Hematopoietic multipotent progenitor cell treated with erythropoietin and hydrocortisone succinate and interleukin-3 and kit ligand, for 8 days (in vitro differentiated cells): ENCODE measurements around the gene KXD1.
"Not testable (repeated sequence)": the region's sequence is repeated elsewhere in the genome, so short reads cannot be mapped to it uniquely, and the experiment has no call there.

Experiments
- DNase-seq: peaks from one replicate; pipeline ENCODE4 v3.0.0-alpha.2; 2015

The KXD1 gene

DNA sequence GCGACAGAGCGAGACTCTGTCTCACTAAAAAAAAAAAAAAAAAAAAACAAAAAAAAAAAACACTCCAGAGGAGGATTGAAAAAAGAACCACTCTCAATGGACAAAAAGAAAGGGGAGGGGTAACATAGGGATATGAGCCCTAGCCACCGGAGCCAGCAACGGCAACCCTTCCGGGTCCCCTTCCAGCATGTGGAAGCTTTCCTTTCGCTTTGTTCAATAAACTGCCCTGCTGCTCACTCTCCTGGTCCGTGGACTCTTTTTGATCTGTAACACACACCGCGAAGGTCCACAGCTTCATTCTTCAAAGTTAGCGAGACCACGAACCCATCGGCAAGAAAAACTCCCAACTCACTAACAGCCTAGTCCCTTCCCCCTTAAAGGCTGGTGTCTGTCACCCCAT, 29.9 kb downstream of the KXD1 start:
- DNase-seq: no peak

DNA sequence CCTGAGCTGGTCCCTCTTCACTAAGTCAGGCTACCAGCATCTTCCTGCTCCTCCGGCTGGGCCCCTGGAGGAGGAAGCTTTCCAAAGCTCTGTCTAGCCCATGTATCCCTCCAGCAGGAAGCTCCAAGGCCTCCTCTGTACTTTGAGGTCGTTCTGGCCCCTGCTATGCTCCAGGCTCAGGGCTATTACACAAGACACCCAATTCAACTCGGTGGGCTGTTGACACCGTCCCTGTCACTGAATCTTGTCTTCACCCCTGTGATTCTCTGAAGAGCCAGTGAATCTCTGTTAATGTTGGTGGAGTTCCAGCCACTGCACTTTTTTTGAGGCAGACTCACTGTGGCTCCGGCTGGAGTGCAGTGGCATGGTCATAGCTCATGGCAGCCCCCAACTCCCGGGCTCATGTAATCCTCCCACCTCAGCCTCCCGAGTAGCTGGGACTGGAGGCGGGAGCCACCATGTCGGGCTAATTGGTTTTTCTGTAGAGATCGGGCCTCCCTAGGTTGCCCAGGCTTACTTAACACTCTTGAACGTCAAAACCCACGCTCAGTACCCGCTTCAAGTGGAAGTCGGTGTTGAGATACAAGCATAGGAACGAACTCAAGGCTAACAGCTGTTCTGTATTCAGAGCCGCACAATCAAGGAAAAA, 30.4 kb downstream of the KXD1 start:
- DNase-seq: no peak

DNA sequence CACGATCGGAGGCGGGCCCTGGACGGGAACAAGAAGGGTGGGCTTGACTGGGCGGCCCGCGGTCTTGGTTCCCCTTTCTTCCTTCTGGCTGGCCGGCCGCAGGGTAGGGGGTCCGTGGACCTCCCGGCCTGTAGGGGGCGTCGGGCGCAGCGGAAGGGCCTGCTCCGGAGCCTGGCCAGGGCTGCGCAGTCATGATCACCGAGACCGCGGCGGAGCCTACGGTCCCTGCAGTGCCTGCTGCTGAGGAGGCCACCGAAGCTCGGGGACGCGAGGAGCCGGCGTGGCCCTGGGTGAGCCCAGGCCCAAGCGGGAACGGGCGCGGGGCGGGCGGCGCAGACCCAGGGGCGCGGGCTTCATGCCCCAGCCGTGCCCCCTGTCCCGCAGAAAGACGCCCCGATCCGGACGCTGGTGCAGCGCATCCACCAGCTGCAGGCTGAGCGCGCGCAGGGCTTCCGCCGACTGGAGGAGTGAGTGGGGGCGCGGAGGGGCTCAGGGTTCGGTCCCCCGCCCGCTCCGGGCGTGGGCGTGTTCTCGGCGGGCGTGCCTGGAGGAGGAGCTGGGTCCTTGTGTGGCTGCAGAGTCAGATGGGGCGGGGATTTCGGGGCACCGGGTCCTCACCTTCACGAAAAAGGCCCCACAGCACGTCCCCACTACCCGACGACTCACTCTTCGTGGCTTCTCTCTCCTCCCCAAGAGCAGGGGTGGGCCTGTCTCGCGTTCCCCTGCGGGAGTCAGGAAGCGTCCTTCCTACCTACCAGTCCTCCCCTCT, 31.1 kb downstream of the KXD1 start, which contains the start of gene REX1BD:
REX1BD (plus strand) TSS at position 188 of the 769 bp plus-strand sequence; CDS start at position 192, 4 bp downstream.
- peak; percentile 84 for DNase-seq

DNA sequence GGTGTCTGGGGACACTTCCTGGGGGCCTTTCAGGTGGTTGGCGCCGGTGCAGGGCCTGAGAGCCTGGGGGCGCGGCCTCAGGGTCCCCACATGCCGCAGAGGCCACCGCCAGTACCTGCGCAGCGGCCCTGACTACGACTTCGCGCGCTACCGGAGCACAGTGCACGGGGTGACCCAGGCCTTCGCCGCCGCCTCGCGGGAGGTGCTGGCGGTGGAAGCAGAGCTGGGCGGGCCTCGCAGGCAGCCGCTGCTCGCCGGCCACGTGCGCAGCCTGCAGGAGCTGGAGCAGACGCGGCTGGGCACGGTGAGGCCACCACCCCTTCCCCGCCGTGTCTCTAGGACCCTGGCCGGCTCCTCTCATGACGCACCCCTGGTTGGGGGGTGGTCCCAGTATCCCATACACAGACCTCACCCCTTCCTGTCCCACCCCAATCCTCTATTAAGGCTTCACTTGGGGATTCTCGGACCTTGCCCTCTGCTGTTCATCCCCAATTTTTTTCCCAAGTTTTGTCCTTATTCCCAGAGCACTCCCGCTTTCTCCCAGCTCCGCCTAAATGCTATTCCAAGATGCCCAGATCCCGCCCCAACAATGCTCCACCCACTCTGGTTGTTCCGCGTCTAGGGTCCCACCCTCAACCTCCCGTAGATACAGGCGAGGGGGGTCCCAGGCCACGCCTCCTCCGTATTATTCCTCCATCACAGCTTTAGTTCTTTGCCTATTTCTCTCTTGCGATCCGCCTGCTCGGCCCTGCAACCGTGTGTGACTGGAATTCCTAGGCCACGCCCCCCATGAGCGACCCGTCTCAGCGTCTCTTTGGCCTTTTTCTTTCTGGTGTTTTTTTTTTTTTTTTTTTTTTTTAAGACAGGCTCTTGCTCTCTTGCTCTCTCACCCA, 32.0 kb downstream of the KXD1 start:
- DNase-seq: peak; percentile 72

DNA sequence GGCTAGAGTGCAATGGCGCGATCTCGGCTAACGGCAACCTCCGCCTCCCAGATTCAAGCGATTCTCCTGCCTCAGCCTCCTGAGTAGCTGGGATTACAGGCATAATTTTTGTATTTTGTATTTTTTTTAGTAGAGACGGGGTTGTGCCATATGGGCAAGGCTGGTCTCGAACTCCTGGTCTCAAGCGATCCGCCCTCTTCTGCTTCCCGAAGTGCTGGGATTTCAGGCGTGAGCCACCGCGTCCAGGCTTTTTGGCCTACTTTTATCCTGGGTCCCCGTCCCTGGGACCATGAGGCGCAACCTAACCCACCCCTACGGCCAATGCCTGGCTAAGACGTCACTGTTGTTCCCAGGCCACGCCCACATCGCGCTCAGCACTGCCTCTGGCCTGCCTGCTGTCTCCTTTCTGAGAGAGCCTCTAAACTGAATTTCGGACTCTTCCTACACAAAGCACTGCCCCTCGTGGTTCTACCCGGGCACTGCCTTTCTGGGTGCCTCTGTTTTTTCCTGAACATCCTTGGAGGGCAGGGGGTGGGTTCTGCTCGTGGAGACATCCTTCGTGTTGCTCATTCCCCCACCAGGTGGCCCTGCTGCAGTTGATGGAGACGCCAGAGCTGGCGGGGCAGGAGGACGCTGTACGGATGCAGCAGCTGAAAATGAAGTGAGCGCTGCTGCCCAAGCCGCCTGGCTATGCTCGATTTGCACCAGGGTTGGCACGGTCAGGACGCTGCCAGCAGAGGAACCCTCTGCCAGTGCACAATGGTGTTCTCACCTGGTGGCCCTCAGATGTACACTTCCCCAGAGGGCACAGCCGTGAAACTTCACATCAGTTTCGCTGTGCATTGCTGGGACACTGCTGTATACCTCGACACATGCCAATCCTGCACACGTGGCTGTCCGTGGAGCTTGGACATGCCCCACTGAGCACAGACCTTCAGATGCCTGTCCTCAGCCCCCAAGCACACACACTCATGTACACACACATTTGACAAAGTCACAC, 32.9 kb downstream of the KXD1 start:
- DNase-seq: peak; percentile 61

DNA sequence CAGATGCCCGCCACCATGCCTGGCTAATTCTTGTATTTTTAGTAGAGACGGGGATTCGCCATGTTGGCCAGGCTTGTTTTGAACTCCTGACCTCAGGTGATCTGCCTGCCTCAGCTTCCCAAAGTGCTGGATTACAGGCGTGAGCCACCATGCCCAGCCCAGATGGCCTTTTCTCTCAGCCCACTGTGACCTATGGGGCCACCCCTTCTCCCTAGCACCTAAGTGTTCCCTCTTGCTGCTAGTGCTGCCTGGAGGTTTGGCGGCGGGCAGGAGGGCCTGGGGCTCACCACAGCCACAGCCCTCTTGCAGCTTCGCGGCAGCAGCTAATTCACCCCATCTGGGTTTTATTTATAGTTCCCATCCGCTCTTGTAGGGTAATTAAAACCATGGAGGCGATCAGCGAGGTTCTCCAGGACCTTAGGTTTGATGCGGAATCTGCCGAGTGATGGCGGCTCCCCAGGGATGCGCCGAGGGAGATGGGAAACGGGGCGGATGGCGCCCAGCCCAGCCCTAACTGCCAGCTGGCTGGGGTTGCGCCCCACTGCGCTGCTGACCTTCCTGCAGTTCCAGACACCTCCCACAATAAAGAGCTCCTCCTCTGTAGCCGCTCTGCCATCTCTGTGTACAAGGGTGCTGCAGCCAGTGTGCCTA, 34.2 kb downstream of the KXD1 start:
- no peak for DNase-seq

DNA sequence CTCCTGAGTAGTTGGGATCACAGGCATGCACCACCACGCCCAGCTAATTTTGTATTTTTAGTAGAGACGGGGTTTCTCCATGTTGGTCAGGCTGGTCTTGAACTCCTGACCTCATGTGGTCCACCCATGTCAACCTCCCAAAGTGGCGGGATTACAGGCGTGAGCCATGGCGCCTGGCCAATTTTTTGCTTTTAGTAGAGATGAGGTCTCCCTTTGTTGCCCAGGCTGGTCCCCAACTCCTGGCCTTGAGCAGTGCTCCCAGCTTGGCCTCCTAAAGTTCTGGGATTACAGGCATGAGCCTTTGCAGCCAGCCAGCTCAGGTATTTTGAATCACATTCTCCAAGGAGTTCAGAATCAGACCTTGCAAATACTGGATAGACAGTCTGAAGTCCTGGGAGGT, 35.1 kb downstream of the KXD1 start:
- DNase-seq: not testable (repeated sequence)

DNA sequence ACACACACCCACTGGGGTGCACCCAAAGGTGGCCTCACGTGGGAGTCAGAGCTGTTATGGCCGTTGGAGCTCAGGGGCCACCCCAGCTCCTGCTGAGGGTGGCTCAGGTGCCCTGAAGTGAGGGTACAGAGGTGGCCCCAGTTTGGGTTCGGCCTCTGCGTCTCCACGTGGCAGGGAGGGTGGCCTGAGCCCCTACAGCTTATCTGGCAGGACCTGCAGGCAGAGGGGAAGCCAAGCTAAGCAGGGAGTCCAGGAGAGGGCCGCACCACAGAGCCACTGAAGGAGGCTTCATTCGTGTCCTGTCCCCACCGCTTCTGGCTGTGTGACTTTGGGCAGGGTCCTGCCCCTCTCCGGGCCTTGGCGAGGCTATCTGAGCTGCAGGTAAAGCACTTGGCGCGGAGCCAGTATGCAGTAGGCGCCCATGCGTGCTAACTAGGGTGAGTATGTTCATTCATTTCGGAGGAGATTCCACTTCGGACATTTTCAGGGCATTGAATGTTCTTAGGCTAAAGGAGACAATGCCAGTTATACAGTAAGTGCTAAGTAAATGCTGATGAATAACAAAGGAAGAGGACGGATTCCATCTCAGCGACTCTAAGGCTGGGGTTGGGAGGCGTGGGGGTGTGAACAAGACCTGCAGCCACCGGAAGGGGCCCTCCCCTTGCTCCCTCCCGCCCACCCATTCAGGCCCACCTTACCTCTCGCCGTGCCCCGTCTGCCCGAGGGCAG, 35.9 kb downstream of the KXD1 start:
- DNase-seq: no peak

DNA sequence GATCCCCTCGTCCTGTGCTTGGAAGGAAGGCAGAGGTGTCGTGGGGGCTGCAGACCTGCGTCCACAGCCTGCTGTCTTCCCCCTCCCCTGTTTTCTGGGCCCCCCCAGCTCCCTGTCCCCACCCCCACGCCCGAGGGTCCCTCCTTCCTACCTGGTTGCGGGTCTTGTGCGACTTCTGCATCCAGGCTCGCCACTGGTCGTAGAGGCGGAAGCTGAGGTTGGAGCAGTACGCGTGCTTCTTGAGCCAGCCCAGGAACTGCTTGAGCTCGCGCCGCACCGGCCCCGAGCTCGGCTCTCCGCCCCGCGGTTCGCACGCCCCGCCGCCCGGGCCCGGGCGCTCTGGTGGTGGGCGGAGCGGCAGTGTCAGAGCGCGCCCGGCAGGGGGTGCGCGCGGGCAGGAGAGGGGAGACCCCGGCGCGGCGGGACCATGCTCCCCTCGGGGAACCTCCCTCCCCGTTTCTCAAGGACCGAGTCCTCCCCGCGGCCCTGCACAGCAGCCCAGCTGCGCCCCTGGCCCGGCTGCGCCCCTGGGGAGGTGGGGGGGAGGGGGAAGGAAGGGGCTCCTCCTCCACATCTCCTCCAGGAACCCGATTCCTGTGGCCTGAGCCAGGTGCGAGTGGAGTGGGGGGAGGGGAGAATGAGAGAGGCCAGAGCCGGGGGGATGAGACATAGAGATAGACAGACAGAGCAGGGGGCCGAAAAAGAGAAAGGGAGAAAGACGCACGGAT, 36.6 kb downstream of the KXD1 start:
- DNase-seq: peak; percentile 60

DNA sequence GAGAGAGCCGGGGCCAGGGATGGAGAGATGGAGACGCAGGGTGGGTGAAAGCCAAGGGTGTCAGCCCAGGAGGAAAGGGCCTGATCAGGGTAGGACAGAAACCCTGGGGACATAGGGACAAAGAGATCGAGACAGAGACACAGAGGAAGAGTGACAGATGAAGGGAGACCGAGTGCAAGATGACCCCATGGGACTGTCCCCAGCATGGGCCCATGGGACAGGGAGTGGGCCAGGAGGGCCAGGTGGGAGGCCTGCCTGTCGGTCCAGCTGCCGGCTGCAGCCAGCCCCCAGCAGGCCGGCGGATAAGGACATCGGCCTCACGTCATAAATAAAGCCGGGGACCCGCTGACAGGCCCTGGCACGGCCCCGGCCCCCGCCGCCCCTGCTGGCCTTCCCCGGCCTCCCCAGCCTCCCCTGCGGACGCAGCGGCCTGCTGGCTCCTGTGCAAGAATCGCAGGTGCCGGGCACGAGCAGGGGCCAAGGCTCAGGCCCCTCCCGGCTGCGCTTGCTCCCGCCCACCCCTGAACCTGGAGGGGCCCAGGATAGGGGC, 37.2 kb downstream of the KXD1 start:
- DNase-seq: no peak

DNA sequence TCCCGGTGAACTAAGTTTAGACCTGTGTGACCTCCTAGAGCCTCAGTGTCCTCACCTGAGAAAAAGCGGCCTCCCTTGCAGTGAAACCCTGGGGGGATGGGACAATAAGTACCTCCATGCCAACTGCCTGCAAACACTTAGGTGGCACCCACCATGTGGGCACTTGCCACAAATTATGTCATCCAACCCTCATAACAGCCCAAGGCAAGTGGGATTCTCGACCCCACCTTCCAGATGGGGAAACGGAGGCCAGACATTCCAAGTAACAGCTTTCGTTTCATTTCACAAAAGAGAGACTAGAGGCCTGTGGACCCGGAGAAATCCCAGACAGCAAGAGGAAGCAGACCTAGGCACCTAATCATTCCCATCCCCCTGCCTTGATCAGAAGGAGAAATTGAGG, 37.8 kb downstream of the KXD1 start:
- no peak for DNase-seq

DNA sequence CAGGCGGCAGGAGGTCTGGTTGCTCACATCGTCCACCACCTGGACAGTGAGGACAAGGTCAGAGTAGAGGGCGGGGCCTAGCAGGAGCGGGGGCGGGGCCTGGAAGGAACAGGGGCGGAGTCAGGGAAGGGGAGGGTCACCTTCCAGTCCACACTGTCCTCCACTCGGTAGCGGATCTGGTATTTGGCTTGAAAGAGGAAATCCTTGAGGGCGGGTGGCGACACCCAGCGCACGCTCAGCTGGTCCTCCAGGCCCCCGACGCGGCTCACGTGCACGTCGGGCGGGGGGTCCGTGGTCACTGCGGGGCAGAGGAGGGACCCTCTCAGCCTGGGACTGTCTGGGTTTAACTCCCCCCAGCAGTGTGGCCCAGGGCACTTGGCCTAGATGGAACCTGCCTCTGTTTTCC, 39.1 kb downstream of the KXD1 start:
- DNase-seq: peak; percentile 60

DNA sequence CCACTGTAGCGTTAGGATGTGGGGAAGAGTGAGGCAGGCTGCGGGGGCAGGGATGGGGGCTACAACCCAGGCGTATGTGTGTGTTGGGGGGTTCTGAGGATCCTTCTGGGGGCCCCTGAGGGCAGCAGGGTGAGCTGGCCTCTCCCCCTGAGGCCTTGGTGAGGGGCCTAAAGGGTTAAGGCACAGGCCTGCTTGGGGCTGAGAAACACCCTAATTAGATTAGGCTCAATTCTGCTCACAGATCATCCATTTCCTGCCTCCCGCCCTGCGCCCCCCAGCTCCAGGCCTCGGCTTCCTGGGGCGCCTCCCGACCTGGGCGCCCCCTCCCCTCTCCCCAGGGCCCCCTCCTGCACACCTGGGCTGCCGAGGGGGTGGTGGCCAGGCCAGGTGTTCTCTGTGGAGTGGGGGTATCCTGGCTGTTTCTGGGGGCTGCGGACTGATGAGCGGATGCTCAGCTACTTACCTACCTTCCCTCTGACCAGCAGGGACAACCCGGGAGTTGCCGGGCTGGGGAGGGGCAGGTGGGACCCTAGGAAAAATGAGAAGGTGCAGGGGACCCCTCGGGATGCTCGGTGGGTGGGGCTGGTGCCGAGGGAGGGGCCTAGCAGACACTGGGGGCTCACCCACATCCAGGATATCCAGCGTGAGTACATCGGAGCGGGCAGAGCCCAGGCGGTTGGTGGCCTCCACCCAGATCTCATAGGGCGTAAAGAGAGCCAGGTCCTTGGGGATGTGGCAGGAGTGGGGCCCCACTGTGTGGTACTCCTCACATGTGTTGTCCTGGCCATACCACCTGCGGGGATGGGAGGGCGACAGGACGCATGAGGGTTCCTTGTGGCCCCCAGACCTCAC, 40.4 kb downstream of the KXD1 start:
- no peak for DNase-seq

DNA sequence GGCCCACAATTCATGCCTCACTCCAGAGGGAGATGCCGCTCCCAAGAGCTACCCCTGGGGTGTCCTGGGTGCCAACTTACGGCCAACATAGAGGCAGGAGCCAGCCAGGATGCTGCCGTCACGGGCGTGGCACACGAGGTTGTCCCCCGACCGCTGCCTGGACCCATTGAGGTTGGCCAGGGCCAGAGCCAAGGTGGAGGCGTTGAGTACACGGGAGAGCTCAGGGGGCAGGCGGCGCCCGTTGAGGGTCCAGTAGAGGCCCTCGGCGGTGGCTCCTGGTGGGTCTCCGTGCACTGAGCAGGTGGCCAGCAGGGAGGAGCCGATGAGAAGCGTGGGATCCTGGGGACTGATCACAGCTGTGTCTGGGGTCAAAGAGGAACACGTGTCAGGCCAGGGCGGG, 41.8 kb downstream of the KXD1 start:
- DNase-seq: no peak

DNA sequence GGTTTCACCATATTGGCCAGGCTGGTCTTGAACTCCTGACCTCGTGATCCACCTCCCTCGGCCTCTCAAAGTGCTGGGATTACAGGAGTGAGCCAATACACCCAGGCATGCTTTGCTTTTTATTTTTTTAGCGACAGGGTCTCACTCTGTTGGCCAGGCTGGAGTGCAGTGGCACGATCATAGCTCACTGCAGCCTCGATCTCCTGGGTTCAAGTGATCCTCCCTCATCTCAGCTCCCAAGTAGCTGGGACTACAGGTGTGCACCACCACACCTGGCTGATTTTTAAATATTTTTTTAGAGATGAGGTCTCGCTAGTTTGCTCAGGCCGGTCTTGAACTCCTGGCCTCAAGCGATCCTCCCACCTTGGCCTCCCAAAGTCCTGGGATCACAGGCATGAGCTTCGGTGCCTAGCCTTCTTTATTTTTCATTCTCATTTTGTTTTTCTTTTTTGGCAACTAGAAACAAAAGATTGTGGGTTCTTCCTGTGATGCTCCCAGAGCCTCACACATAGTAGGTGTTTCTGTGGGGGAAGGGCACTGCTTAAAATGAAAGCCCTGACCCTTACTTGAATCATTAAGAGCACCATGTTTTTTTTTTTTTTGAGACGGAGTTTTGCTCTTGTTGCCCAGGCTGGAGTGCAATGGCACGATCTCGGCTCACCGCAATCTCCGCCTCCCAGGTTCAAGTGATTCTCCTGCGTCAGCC, 43.2 kb downstream of the KXD1 start:
- DNase-seq: not testable (repeated sequence)

DNA sequence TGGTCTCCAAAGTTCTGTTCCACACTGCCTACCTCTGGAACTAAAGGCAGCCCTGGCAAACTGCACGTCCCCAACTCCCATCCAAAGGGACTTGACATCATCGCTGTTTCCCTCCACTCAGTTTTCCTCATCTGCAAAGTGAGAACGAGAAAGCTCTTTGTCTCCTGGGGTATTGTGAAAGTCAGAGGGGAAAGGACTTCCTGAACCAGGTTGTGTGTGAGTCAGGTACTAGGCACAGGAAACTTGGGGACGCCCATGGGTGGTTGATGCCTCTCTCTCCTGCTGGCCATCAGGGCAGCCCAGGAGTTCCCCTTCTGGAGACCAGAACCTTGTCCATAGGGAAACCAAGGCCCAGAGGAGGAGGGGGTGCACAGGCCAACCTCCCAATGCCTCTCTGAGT, 44.2 kb downstream of the KXD1 start:
- DNase-seq: no peak

DNA sequence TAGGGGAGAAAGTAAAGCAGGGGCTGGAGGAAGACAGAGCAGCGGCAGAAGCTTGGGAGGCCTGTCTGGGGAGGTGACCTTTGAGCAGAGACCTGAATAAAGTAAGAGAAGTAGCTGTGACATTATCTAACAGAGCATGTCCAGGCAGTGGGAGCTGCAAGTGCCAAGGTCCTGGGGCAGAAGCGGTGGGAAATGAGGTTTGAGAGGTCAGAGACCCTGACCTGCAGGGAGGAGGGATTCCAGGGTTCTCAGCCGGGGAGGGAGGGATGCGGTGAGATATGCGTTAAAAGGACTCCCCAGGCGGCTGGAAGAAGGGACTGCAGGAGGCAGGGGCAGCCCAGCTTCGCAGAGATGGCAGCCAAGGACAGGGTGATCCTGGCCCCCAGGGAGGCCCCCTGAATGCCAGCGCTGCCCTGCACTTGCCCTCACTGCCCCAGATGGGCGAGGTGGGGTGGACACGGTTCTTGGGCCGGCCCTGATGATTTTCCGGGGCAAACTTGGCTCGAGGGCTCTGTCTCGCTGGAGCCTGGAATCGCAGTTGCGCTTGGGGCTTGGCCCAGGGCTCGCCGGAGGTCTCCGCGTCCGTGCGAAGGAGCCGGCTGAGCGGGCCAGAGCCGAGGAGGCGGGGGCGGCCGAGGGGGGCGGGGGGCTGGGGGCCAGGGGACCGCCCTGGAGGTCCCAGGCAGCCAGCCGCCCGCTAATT, 45.7 kb downstream of the KXD1 start:
- peak; percentile 48 for DNase-seq
